Measurements from ENCODE around the gene RAB39A.
"Not testable (repeated sequence)": the region's sequence is repeated elsewhere in the genome, so short reads cannot be mapped to it uniquely, and the experiment has no call there.

GRCh38 chr11:107948328-107948727 is 20.1 kb downstream of the RAB39A start:
- not testable (repeated sequence) for TF ChIP-seq POLR2A (IDR thresholded peaks at IDR 0.05; ENCODE audit: low read length); GATA1 (IDR thresholded peaks at IDR 0.05; ENCODE audit: low read depth, low read length)

Data from erythroblast (primary cell).